ENCODE results near the gene VSTM4.

The VSTM4 gene

GRCh38 chr10:49090696-49091380, 24.5 kb downstream of the VSTM4 start:
- DNase-seq, result no peak

DNA sequence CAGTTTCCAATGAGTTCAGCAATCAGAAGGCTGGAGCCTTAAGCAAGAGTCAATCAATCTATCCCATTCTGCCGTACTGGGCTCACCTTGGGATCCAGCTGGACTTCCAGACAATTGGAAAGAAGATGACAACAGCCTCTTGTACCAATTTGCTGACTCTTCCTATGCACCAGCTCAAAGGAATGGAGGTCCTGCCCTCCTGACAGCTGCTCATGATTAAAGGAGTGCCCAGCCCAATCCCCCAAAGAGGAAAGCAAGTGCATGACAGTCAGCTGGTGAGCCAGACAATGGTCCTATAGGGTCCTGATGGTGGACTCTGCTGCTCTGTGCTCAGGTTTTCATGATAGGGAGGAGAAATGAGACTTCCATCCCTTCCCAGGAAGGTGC, 25.1 kb downstream of the VSTM4 start:
- DNase-seq, result no peak

- DNase-seq, result no peak
Measured at GRCh38 chr10:49089557-49090188, 25.6 kb downstream of the VSTM4 start.

DNA sequence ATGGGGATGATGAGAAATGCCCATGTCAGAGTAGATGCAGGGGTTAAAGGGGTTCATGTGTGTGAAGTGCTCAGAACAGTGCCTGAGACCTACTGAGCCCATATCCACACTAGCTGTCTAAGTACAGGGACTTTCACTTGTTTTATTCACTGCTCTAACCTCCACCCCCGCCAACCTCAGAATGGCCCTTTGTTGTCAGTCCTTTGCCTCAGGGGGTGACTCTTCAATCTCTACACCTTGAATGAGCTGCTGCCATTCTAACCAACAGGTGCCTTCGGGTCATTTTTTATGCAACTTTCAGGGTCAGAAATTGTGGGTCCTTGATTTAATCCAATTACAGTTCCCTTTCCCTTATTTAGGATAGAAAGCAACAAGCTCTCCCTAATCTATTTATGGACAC, 26.2 kb downstream of the VSTM4 start:
- DNase-seq, result no peak

DNA sequence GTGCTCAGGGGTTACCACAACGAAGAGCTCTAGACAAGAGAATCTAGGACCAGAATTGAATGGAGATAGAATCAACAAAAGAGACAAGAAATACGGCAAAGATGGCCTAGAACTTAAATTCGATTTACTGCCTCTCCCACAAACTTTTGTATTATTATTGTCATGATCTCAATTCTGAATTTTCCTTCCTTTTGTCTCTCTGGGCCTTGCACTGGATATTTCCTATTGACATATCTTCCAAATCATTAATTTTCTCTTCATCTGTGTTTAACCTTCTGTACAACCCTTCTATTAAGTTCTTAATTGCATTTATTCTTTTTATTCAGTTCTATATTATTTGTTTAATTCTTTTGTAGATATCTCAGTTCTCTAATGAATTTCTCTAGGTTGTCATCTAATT, 28.4 kb downstream of the VSTM4 start:
- no peak for DNase-seq

DNA sequence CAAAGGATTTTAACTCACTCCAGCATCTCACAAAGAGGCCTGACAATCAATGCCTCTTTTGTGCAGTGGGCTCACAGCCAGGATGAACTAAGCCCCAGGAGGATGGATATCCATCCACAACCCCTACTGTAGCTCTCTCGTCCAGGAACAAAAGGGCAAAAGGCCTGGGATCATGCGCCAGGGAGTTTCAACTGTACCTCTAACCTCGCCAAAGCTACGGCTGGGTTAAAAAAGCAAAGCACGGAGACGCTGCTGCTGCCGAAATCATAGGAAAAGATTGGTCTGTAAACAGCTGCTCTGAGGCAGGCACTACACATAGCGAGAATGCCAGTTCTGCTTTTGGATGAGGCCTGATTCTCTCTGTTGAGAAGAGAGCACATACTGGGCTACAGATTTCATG, 32.1 kb downstream of the VSTM4 start:
- DNase-seq, result no peak

- DNase-seq, result no peak
Measured at GRCh38 chr10:49082766-49083165, 32.6 kb downstream of the VSTM4 start.

DNA sequence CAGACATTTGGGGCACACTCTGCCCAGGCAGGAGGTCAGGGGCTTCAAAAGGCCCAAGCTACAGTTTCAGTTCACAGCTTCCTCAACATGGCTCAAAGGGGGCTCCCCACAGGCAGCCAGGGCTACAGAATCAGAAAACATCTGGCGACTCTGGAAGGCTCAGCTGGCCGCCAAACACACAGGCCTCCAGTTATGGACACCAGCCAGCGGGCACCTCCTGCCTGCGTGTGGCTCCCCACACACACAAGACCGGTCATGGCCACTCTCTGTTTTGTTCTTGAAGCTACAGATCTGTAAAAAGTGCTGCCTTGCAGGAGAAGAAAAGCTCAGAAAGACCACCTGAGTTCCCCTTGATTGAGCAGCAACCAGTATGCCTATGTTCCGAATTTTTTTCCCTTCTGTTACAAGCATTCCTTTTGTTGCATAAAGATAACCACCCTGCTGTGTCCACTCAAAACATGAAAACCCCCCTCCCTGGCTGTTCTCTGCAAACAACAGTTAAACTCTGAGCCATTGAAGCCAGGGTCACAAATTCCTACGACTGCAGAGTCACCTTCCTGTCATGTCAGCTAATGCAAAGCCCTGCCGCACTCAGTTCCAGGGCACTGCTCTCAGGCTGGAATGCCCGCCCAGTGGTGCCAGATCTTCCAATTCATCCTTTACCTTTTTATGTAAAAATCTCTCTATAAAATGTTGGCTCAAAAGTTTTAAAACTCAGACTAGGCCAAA, 33.6 kb downstream of the VSTM4 start:
- DNase-seq, result peak; percentile 17

DNA sequence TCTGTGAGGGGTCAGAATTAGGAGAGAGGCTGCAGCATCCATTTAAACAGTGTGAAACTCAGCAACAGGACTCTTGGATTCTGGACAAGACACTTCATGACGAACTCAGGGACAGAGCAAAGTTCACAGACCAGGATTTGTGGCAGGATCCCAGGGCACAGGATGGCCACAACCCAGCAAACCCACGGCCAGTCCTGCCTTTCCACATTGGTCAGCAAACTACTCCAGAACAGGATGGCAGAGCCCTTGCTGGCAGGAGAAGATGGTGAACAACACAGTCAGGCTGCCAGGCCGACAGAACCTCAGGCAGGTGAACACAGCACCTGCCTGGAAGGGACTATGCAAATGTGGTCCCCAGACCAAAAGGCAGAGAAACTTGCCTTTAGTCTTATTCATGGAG, 34.4 kb downstream of the VSTM4 start:
- no peak for DNase-seq

DNA sequence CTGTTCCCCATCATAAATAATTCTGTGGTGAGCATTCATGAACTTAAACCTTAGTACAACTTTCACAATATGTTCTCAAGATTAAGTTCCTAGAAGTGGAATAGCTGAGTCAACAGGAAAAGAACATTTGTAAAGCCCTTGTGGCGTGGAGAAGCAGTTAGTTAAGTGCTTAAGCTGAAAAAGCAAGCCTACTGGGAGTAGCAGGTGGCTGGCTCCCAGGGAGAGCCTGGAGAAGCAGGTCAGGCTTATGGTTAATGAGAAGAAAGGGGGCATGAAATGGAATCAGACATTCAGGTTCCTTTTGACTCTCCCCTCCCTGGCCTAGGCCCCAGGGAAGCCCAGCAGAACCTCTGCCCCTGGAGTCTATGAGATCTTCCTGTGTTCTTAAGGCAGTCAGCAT, 35.3 kb downstream of the VSTM4 start:
- peak; percentile 85 for DNase-seq

DNA sequence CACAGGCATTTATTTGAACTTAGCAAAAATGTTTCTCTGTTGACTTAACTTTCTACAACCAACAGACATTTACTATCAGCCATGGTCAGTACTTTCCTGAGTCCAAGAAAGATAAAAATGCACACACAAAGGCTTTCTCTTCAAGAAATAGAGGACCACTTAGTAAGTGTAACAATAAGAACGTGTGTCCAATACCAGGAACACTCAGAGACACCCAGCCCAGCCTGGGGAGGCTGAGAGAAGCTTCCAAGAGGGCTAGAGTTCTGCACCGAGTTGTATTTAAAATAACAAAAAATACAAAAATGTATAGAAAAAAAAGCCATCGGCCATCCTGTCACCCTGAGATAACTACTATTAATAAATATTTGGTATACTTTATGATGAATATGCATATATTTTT, 35.8 kb downstream of the VSTM4 start:
- DNase-seq, result peak; percentile 26

DNA sequence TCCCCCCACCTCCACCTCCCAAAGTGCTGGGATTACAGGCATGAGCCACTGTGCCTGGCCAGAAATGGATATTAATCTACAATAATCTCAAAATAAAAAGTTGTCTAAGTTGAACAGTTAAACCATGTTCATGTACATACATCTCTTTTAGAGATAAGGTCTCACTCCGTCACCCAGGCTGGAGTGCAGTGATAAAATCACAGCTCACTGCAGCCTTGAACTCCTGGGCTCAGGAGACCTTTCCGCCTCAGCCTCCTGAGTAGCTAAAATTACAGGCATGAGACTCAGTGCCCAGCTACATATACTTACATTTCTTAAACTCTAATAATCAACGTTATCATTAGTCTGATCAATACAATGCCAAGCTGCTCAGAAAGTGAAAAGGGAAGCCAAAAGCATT, 36.2 kb downstream of the VSTM4 start:
- DNase-seq, result peak; percentile 8

DNA sequence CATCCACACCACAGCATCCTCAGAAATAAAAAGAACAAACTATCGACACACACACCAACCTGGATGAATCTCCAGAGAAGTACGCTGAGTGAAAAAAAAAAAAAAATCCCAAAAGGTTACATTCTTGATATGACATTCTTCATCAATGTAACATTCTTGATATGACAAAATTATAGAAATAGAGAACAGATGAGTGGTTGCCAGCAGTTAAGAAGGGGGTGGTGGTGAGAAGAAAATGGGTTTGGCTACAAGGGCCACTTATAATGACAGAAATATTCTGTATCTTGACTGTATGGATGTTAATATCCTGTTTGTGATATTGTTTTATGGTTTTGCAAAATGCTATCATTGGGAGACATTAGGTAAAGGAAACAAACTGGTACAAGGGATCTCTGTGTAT, 36.9 kb downstream of the VSTM4 start:
- no peak for DNase-seq

DNA sequence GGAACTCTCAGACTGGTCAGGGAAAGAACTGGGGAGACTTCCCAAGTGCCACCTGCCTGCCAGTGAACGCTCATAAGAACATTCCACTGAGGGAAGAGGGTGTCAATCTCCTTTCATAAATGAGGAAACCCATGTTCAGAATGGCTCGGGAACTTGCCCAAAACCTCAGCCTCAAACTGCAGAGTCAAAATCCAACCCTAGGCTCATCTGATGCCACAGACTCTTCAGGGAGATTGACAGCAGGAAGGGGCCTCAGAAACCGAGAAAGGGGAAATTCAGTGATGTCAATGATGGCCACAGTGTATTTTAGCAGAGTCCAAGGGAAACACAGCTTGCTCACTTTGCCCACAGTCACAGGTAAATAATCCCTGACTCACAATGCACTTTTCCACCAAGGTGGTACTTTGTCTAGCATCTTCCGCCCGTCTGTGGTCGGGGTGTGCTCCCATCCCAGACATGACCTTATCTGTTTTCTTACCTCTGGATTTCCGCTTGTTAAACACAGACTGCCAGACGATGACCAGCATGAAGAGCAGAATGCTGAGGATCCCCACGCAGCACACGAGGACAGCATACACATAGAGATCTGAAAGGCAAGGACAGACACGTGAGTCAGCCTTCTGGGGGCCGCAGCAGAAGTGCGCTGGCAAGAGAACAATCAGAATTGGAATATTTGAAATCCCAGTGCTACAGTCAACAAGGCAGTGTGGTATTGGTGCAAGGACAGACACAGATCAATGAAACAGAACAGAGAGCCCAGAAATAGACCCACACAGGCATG, 38.4 kb downstream of the VSTM4 start:
- peak; percentile 79 for DNase-seq

DNA sequence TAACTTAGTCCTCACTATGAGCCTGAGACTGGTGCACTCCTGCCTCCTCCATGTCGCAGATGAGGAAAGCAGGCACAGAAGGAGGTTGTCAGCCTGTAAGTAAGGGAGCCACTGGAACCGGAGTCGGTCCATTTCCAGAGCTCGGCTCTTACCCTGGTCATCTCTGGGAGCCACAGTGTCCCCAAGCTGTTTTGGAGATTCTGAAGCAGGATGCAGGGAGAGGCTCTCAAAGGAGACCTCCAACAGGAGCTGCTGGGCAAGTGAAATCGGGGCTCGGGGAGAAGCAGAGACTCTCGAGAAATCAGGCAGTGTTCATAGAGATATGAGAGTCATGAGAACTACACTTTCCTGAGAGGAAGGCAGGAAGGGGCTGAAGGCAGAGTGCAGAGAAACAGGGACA, 39.0 kb downstream of the VSTM4 start:
- no peak for DNase-seq

- DNase-seq, result no peak
Measured at GRCh38 chr10:49075743-49076142, 39.6 kb downstream of the VSTM4 start.

DNA sequence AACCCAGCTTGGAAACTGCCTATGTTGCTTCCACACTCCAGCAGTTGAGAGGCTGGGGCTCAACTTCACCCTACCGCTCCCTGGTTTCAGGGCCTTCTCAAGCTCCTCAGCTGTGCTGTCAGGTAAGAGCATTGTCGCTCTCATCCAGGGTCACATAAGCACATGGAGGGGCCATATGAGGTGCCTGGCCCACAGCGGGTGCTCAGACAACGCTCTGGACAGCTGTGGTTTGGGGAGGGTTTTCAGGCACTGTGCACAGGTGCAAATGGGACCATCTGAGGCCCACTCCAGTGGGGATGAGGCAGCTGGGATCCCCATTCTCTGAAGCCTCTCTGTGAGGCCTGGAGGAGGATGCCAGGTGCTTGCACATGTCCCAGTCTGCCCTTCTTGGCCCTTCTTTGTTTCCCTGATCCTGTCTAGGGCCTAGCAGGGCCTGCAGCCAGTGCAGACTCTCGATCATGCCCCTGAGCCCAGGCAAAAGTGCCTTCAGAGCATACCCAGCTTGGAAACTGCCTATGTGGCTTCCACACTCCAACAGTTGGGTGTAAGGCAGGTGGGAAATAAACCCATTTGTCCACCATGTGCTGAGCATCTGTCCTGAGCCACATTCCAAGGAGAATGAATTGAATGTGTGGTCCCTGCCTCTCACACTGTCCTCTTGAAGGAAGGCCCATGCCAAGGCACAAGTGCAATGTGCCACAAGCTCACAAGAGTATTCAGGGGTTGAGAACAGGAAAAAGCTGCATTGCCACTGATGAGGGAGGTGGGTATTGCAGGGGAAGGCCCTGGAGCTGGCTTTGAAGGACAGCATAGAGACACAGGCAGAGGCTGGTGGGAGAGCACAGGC, 40.3 kb downstream of the VSTM4 start:
- DNase-seq, result no peak

DNA sequence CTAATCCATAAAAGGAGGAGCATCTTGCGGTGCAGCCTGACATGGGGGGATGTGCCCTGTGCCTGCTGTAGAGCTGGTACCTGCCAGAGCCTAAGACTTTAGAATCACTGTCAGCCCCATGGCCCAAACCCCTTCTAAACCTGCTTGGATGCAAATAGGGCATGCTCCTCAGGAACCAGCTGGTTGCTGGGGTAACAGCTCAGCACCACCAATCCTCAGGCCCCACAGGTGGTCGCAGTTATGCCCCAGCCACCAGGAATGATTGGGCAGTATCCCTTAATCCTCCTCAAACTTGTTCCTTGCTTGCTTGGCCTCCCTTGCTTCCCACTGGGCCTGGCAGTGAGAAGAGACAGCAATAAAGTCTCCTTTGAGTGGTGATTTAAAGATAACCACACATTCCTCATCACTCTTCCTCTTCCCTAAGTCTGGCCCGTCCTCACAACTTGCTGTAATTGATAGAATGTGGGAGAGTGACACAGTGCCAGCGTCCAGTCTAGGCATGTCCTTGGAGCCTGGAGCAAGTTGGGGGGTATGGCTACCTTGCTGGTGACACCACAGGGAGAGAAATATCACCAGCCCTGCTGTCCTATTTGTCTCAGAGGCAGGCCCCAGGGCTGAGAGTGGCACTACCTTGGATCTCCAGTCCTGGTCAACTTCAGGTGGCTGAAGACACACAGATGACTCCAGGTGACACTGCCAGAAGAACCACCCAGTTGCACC, 43.0 kb downstream of the VSTM4 start:
- DNase-seq, result no peak

DNA sequence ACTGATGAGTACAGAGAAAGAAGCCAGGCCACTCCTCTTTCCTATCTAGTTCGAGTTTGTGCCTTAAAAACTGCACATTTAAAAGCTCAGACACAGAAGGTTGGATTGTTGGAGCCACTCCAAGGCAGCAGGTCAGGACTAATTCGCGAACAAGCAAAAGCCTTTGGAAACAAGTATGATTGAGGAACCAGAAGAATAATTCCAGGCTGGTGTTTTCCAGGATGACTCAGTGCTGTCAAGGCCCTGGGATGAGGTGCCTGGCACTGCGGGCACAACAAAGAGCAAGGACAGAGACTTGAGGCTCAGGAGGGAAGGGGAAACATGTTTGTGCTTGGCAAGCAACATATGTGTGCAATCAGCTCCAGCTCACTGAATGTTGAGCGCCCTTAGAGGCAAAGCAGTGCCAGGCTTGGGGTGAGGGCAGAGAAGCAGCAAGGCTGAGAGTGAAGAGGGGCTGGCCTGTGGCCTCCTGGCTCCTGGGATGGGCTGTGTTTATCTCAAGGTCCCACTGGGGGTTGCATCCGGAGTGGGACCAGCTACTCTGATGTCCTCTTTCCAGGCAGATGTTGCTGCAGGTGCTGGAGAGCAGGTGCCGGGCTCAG, 44.1 kb downstream of the VSTM4 start:
- no peak for DNase-seq

GRCh38 chr10:49070701-49071100, 44.6 kb downstream of the VSTM4 start:
- DNase-seq, result no peak

DNA sequence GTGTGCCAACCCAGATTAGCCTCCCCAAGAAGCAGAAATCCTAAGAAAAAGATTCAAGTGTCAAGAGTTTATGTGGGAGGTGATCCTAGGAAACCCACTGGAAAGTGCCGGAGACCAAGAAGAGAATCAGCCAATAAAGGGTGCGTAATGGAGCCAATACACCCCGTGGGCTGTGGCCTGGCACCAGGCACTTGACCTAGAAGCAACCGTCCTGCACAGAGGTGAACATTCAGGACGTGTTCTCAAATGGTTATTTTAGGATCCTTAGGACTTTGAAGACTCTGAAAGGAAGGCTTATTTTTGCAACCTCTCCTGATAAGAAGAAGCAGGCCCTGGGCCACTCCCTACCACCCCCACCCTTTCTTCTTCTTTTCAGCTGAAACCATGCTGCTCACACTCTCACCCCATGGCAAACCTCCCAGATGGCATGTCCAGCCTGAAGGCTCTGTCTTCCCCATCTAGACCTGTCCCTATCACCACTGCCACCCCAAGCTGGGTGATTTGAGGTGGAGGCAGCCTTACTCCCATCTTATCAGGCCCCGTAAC, 46.6 kb downstream of the VSTM4 start:
- peak; percentile 34 for DNase-seq

Measured in hematopoietic multipotent progenitor cell treated with erythropoietin and hydrocortisone succinate and interleukin-3 and kit ligand, for 4 days (in vitro differentiated cells).